Activated T-cell treated with anti-CD3 and anti-CD28 coated beads for 4 hours (primary cell): ENCODE results near the gene SPATA25.
"Not testable (repeated sequence)": the region's sequence is repeated elsewhere in the genome, so short reads cannot be mapped to it uniquely, and the experiment has no call there.

Source experiments
- DNase-seq: peaks from one replicate; pipeline ENCODE4 v3.0.0-alpha.2; 2020

The SPATA25 gene

GRCh38 chr20:45892828-45893500 lies 5.5 kb upstream of the SPATA25 start:
- no peak for DNase-seq

- DNase-seq: no peak
Measured at GRCh38 chr20:45892049-45892825, 4.8 kb upstream of the SPATA25 start.

- DNase-seq: peak; percentile 79
Measured at GRCh38 chr20:45890985-45891983, 3.9 kb upstream of the SPATA25 start, which contains the start of the genes CTSA and NEURL2. CTSA (plus strand) TSS chr20:45891335; CDS start chr20:45891569, 234 bp downstream. NEURL2 (minus strand) TSS chr20:45891208; CDS start chr20:45890991, 217 bp downstream.

GRCh38 chr20:45890077-45890984 lies 2.9 kb upstream of the SPATA25 start:
- no peak for DNase-seq

- DNase-seq: no peak
Measured at GRCh38 chr20:45888681-45889080, 1.3 kb upstream of the SPATA25 start.

- no peak for DNase-seq
Measured at GRCh38 chr20:45886590-45887345, 654 bp downstream of the SPATA25 start.

GRCh38 chr20:45883100-45883469 lies 4.3 kb downstream of the SPATA25 start:
- DNase-seq: no peak

- no peak for DNase-seq
Measured at GRCh38 chr20:45882469-45883099, 4.8 kb downstream of the SPATA25 start.

GRCh38 chr20:45880988-45881788 lies 6.2 kb downstream of the SPATA25 start, which contains the start of gene ZSWIM1:
ZSWIM1 (plus strand) TSS chr20:45881227; CDS start chr20:45882593, 1,366 bp downstream.
- DNase-seq: peak; percentile 99

- no peak for DNase-seq
Measured at GRCh38 chr20:45878076-45878761, 9.2 kb downstream of the SPATA25 start.

- no peak for DNase-seq
Measured at GRCh38 chr20:45874576-45874975, 12.8 kb downstream of the SPATA25 start.

- DNase-seq: not testable (repeated sequence)
Measured at GRCh38 chr20:45874104-45874481, 13.3 kb downstream of the SPATA25 start.

GRCh38 chr20:45873409-45874103 lies 13.9 kb downstream of the SPATA25 start:
- no peak for DNase-seq

- no peak for DNase-seq
Measured at GRCh38 chr20:45872626-45873025, 14.8 kb downstream of the SPATA25 start.

- no peak for DNase-seq
Measured at GRCh38 chr20:45867819-45868176, 19.6 kb downstream of the SPATA25 start.

- DNase-seq: no peak
Measured at GRCh38 chr20:45867136-45867818, 20.1 kb downstream of the SPATA25 start.

- no peak for DNase-seq
Measured at GRCh38 chr20:45866454-45866853, 21.0 kb downstream of the SPATA25 start.
